NCI-H1694 (cell line): ENCODE data around the gene HSPA14.
"Not testable (repeated sequence)": the region's sequence is repeated elsewhere in the genome, so short reads cannot be mapped to it uniquely, and the experiment has no call there.

Experiments used
- DNase-seq: peaks from one replicate; lab custom pipeline; 2025; lab: John Stamatoyannopoulos, UW

The HSPA14 gene

DNA sequence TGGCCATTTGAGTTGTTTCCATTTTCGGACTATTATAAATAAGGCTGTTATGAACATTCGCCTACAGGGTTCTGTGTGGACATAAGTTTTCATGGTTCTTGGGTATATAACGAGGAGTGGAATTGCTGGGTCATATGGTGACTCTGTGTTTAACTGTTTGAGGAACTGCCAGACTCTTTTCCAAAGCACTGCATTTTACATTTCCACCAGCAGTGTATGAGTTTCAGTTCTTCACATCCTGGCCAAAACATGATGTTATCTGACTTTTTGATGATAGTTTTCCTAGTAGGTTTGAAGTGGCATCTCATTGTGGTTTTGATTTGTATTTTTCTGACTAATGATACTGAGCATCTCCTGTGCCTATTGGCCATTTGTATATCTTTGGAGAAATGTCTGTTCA lies 46.0 kb downstream of the HSPA14 start:
- no peak for DNase-seq

GRCh38 chr10:14889318-14889717 lies 51.2 kb downstream of the HSPA14 start:
- DNase-seq = no peak

GRCh38 chr10:14891151-14891550 lies 53.0 kb downstream of the HSPA14 start:
- no peak for DNase-seq

- no peak for DNase-seq
These were observed 66.2 kb downstream of the HSPA14 start for GRCh38 chr10:14904316-14904732.

DNA sequence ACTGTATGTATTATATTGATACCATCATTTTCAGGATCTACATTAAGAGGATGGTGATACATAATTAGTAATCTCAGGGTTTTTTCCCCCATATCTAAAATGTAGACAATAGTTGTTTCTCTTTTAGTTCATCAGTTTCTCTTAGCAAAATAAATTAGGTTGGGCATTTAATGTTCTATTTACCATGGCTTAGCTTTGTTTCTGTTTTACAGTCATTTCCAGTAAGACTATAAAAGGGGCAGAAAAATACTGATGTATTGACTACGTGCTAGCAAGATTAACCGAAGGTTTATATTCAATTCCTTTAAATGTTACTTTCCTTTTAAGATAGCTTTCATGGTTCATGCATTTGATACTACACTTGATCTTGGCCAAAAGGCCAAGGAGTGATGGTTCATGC lies 66.8 kb downstream of the HSPA14 start:
- no peak for DNase-seq

- DNase-seq = no peak
These were observed 67.8 kb downstream of the HSPA14 start for GRCh38 chr10:14905890-14906289.

GRCh38 chr10:14906765-14907164 lies 68.7 kb downstream of the HSPA14 start:
- no peak for DNase-seq

- not testable (repeated sequence) for DNase-seq
These were observed 69.5 kb downstream of the HSPA14 start for GRCh38 chr10:14907591-14907990.

DNA sequence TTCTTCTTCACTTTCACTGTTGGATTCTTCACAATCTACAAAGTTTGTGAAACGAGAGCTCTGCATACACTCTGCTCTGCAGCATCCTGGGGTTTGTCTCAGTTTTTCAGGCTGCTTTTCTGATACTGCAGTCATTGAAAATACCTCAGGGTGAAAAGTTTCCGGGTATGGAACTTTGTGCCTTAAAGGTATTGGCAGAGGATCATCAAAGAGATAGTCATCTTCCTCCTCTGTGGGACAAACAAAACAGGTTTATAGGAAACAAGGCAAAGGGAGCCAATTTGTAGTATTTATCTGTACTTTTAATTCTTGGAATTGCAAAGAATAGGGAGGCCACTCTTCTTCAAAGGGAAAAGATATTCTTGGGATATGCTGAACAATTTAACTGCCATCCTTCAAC lies 71.0 kb downstream of the HSPA14 start:
- DNase-seq = no peak

GRCh38 chr10:14910953-14911352 lies 72.8 kb downstream of the HSPA14 start:
- no peak for DNase-seq

DNA sequence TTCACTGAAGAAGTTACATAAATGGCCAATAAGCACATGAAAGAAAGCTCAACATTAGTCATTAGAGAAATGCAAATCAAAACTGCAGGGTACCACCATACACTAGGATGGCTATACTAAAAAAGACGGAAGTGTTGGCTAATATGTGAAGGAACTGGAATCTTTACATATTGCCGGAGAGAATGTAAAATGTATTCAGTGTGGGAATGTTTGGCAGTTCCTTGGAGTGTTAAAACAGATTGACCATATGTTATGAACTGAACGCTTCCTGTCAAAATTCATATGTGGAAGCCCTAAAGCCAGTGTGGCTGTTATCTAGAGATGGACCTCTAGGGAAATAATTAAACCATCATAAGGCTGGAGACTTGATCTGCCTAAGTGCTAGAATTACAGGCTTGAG lies 73.7 kb downstream of the HSPA14 start:
- no peak for DNase-seq

DNA sequence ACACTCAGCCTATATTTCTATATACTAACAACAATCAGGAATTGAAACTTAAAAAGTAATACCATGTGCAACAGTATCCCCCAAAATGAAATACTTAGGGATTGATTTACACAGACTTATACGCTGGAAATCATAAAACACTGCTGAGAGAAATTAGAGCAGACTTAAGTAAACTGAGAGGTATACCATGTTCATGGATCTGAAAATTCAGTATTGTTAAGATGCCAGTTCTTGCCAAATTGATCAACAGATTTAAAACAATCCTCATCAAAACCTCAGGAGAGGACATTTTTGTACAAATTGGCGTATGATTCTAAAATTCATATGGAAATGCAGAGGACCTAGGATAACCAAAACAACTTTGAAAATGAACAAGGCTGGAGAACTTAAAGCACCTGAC lies 78.5 kb downstream of the HSPA14 start:
- no peak for DNase-seq

DNA sequence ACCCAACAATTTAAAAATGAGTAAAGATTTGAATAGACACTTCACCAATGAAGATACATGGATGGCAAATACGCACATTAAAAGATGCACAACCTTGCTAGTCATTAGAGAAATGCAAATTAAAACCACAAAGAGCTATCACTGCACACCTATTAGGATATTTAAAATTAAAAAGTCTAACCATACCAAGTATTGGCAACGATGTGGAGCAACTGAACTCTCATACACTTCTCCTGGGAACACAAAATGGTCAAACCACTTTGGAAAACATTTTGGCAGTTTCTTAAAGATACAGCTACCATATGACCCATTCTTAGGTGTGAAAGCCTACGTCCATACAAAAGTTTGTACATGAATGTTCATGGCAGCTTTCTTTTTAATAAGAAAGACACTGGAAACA lies 79.7 kb downstream of the HSPA14 start:
- DNase-seq = no peak

- DNase-seq = no peak
These were observed 80.9 kb downstream of the HSPA14 start for GRCh38 chr10:14918964-14919363.
